LNCaP clone FGC (cell line): Measurements from ENCODE around the gene DOK5.

Experiments
- DNase-seq: peaks from one replicate; pipeline ENCODE4 v3.0.0-alpha.2; 2011; ENCODE audit warnings: low read depth
- H3K4me3 ChIP-seq: 2 replicates; pipeline ENCODE4 v1.5.1; 2011; ENCODE audit warnings: mild to moderate bottlenecking, low read depth, low read length, control low read depth
- TF ChIP-seq, protein P1 (sequence below): IDR thresholded peaks from 2 replicates; pipeline ENCODE4 v1.5.1; 2012; ENCODE audit warnings: mild to moderate bottlenecking; ENCODE audit not compliant: control insufficient read depth, insufficient read depth; ENCODE audit errors: extremely low read depth

Gene DOK5

DNA sequence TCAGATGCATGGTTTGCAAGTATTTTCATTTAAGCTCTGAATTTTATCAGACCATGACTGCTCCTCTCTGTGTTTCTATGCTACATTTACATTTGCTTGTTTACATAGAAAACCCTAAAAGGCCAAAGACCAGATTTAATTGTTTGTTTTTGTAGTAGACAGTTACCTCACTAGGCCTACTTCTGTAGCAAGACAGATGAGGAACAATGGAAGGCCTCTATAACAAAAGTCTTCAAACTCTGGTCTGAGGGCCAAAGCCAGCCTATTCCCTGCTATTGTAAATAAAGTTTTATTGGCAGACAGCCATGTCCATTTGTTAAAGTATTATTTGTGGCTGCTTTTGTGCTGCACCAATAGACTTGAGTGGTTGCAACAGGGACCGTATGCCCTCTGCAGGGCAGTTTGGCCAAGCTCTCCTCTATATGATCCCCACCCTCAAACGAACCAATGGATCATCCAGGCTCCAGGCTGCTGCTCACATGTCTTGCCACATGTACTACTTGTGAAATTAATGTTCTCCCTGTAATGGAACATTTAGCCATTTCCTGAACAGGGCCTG is 182.0 kb downstream of the DOK5 start:
- TF ChIP-seq, protein P1, sequence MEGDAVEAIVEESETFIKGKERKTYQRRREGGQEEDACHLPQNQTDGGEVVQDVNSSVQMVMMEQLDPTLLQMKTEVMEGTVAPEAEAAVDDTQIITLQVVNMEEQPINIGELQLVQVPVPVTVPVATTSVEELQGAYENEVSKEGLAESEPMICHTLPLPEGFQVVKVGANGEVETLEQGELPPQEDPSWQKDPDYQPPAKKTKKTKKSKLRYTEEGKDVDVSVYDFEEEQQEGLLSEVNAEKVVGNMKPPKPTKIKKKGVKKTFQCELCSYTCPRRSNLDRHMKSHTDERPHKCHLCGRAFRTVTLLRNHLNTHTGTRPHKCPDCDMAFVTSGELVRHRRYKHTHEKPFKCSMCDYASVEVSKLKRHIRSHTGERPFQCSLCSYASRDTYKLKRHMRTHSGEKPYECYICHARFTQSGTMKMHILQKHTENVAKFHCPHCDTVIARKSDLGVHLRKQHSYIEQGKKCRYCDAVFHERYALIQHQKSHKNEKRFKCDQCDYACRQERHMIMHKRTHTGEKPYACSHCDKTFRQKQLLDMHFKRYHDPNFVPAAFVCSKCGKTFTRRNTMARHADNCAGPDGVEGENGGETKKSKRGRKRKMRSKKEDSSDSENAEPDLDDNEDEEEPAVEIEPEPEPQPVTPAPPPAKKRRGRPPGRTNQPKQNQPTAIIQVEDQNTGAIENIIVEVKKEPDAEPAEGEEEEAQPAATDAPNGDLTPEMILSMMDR: 0 out of 2 replicates have a peak, but pooled peaks have one; percentile 3

DNA sequence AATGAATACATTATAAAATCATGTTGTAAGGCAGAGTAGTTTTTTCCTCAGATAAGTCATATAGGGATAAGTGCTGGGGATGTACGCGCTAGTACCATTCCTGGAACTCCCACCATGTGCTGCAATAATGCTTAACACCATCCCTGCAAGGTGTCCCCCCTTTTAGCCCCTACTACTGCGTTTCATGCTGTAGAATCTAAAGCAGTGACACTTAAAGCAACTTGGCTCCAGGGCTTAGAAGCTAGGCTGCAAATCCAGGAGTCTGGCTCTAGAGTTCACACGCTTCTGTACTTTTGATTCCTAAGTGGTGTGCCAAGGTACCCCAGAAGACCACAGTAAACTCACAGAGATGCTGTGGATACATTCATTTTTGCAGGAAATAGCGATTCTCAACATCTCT is 183.1 kb downstream of the DOK5 start:
- TF ChIP-seq, protein P1: no peak
- no peak for DNase-seq
- H3K4me3 ChIP-seq: no peak overlapping the region

More for the DNA sequence above, 182.0 kb downstream of the DOK5 start:
- no peak overlapping the region for H3K4me3 ChIP-seq
- no peak for DNase-seq

GRCh38 chr20:54661265-54661664 is 185.9 kb downstream of the DOK5 start:
- DNase-seq: no peak
- no peak overlapping the region for H3K4me3 ChIP-seq
- TF ChIP-seq, protein P1: no peak

GRCh38 chr20:54661880-54662465 is 186.6 kb downstream of the DOK5 start:
- DNase-seq: no peak
- no peak overlapping the region for H3K4me3 ChIP-seq
- TF ChIP-seq, protein P1: no peak

DNA sequence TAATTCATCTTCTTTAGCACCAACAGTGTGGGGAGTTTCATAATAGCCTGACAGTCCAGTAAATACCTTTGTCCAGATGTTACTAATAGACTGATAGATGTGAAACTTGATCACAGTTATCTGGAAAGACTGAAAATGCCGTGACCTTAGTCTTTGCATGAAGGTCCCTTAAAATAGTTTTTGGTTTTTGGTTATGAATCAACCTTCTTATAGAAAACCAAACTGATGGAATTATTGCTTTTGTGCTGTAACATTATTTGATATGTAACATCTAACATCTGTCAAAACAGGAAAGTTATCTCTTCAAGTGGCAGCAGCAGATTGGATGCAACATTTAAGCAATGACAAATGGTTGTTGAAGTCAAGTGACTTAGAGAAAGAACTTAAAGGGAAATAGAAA is 190.4 kb downstream of the DOK5 start:
- no peak overlapping the region for H3K4me3 ChIP-seq
- DNase-seq: no peak
- TF ChIP-seq, protein P1: no peak

DNA sequence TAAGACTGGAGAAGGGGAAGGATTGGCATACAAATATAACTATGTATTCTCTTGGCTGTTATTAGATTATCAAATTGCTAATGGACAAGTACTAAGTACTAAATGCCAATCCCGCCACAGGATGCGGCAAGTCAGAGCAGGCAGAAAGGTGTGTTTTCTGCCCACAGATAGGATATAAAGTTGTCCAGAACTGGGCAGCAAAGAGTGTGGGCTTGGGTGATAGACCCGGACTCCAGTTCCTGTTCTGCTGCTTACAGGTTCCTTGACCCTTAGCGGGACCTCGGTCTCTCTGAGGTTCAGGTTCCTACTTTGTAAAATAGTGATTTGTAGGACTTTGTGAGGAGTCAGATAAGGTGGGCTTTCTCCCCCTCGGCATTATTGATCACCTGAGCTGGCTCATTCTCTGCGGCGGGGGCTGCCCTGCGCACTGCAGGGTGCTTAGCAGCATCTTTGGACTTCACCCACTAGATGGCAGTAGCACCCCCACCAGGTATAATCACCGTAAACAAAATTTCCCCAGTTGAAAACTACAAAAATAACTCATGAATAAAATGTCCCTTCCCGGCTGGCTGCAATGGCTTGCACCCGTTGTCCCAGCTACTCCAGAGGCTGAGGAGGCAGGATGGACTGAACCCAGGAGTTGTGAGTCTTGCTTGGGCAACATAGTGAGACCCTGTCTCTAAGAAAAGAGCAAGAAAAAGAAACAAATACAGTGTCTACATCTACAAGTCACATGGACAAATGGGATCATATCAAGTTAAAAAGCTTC is 193.1 kb downstream of the DOK5 start:
- TF ChIP-seq, protein P1: peak; percentile 73
- no peak overlapping the region for H3K4me3 ChIP-seq
- no peak for DNase-seq

DNA sequence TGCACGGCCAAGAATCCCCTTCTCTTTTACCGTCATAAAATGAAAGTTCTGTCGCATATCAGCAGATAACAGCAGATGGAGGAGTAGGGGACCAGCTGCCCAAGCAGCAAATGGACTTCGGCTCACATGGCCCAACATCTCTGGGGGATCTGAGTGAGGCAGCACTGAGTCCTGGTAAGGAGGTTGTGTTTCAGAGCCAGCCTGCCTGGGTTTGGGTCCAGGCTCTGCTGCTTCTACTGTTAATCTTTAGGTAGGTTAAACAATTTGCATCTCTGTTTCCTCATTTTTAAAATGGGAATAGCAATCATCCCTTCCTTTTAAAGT is 193.6 kb downstream of the DOK5 start:
- no peak overlapping the region for H3K4me3 ChIP-seq
- no peak for DNase-seq
- TF ChIP-seq, protein P1: no peak
